Hair follicle dermal papilla cell (primary cell): Measurements from ENCODE around the gene PPP1R2C. TPM values are rescaled to one million over a fixed set of nuclear protein-coding genes. Genes with fewer than 3 reads are reported as not detected.

Experiments used
- total RNA-seq: library from RNA; depleted of rRNA; stranded (reverse); fragments of >200 nt; gene quantifications from 2 replicates; pipeline ENCODE4 v1.2.3, GENCODE V29; 2012

PPP1R2C gene
- not detected in 2 replicates for total RNA-seq

GRCh38 chrX:42778096-42778495 lies at the start of gene PPP1R2C:
PPP1R2C (minus strand) TSS chrX:42778163; CDS start chrX:42778079, 84 bp downstream.

